ENCODE data around the gene HDAC7.
A peak's percentile ranks its signal among the peaks of the same experiment; 100 is the strongest.

The HDAC7 gene

GRCh38 chr12:47751561-47751960 is 68.1 kb downstream of the HDAC7 start:
- no peak for TF ChIP-seq JUND (IDR thresholded peaks at IDR 0.05; ENCODE audit: low read depth)
- DNase-seq (ENCODE audit: low read depth in 1 of 2, low spot score in 1 of 2), result no peak

GRCh38 chr12:47750916-47751470 is 68.7 kb downstream of the HDAC7 start:
- in situ Hi-C loops (cut with HindIII; ENCODE audit: low pct_unique_long_range_greater_than_20kb, low sequenced_read_pairs), result no loop called here
- DNase-seq (ENCODE audit: low read depth in 1 of 2, low spot score in 1 of 2), result no peak
- TF ChIP-seq JUND (IDR thresholded peaks at IDR 0.05; ENCODE audit: low read depth), result no peak

More at GRCh38 chr12:47751561-47751960, 68.1 kb downstream of the HDAC7 start:
- in situ Hi-C loops (cut with HindIII; ENCODE audit: low pct_unique_long_range_greater_than_20kb, low sequenced_read_pairs), result no loop called here

- in situ Hi-C loops (cut with HindIII; ENCODE audit: low pct_unique_long_range_greater_than_20kb, low sequenced_read_pairs), result no loop called here
- TF ChIP-seq JUND (IDR thresholded peaks at IDR 0.05; ENCODE audit: low read depth), result no peak
- no peak for DNase-seq (ENCODE audit: low read depth in 1 of 2, low spot score in 1 of 2)
These were observed 69.4 kb downstream of the HDAC7 start for GRCh38 chr12:47750229-47750798.

GRCh38 chr12:47748899-47749298 is 70.8 kb downstream of the HDAC7 start:
- no peak for TF ChIP-seq JUND (IDR thresholded peaks at IDR 0.05; ENCODE audit: low read depth)
- no peak for DNase-seq (ENCODE audit: low read depth in 1 of 2, low spot score in 1 of 2)
- in situ Hi-C loops (cut with HindIII; ENCODE audit: low pct_unique_long_range_greater_than_20kb, low sequenced_read_pairs), result no loop called here

- no peak for TF ChIP-seq JUND (IDR thresholded peaks at IDR 0.05; ENCODE audit: low read depth)
- DNase-seq (ENCODE audit: low read depth in 1 of 2, low spot score in 1 of 2), result no peak
- in situ Hi-C loops (cut with HindIII; ENCODE audit: low pct_unique_long_range_greater_than_20kb, low sequenced_read_pairs), result no loop called here
These were observed 71.2 kb downstream of the HDAC7 start for GRCh38 chr12:47748507-47748828.

- no peak for TF ChIP-seq JUND (IDR thresholded peaks at IDR 0.05; ENCODE audit: low read depth)
- in situ Hi-C loops (cut with HindIII; ENCODE audit: low pct_unique_long_range_greater_than_20kb, low sequenced_read_pairs), result no loop called here
- DNase-seq (ENCODE audit: low read depth in 1 of 2, low spot score in 1 of 2), result no peak
These were observed 71.9 kb downstream of the HDAC7 start for GRCh38 chr12:47747596-47748506.

GRCh38 chr12:47747126-47747525 is 72.6 kb downstream of the HDAC7 start:
- in situ Hi-C loops (cut with HindIII; ENCODE audit: low pct_unique_long_range_greater_than_20kb, low sequenced_read_pairs), result no loop called here
- no peak for TF ChIP-seq JUND (IDR thresholded peaks at IDR 0.05; ENCODE audit: low read depth)
- no peak for DNase-seq (ENCODE audit: low read depth in 1 of 2, low spot score in 1 of 2)

- DNase-seq (ENCODE audit: low read depth in 1 of 2, low spot score in 1 of 2), result no peak
- in situ Hi-C loops (cut with HindIII; ENCODE audit: low pct_unique_long_range_greater_than_20kb, low sequenced_read_pairs), result no loop called here
- TF ChIP-seq JUND (IDR thresholded peaks at IDR 0.05; ENCODE audit: low read depth), result no peak
These were observed 73.2 kb downstream of the HDAC7 start for GRCh38 chr12:47746523-47746922.

- in situ Hi-C loops (cut with HindIII; ENCODE audit: low pct_unique_long_range_greater_than_20kb, low sequenced_read_pairs), result no loop called here
- no peak for TF ChIP-seq JUND (IDR thresholded peaks at IDR 0.05; ENCODE audit: low read depth)
- DNase-seq (ENCODE audit: low read depth in 1 of 2, low spot score in 1 of 2), result no peak
These were observed 73.6 kb downstream of the HDAC7 start for GRCh38 chr12:47746073-47746472.

- no peak for DNase-seq (ENCODE audit: low read depth in 1 of 2, low spot score in 1 of 2)
- no peak for TF ChIP-seq JUND (IDR thresholded peaks at IDR 0.05; ENCODE audit: low read depth)
- in situ Hi-C loops (cut with HindIII; ENCODE audit: low pct_unique_long_range_greater_than_20kb, low sequenced_read_pairs), result no loop called here
These were observed 74.1 kb downstream of the HDAC7 start for GRCh38 chr12:47745485-47746041.

- no peak for DNase-seq (ENCODE audit: low read depth in 1 of 2, low spot score in 1 of 2)
- TF ChIP-seq JUND (IDR thresholded peaks at IDR 0.05; ENCODE audit: low read depth), result no peak
- in situ Hi-C loops (cut with HindIII; ENCODE audit: low pct_unique_long_range_greater_than_20kb, low sequenced_read_pairs), result no loop called here
These were observed 74.8 kb downstream of the HDAC7 start for GRCh38 chr12:47744778-47745436.

- in situ Hi-C loops (cut with HindIII; ENCODE audit: low pct_unique_long_range_greater_than_20kb, low sequenced_read_pairs), result no loop called here
These were observed 75.6 kb downstream of the HDAC7 start for GRCh38 chr12:47744005-47744651.

More at GRCh38 chr12:47744005-47744651, 75.6 kb downstream of the HDAC7 start:
- DNase-seq (ENCODE audit: low read depth in 1 of 2, low spot score in 1 of 2), result peak; percentile 93 to 96
- TF ChIP-seq JUND (IDR thresholded peaks at IDR 0.05; ENCODE audit: low read depth), result no peak

Data from T47D (cell line).